Osteocyte (in vitro differentiated cells): ENCODE measurements around the gene C11orf97. TPM values are rescaled to one million over a fixed set of nuclear protein-coding genes. Genes with fewer than 3 reads are reported as not detected.
"Not testable (repeated sequence)": the region's sequence is repeated elsewhere in the genome, so short reads cannot be mapped to it uniquely, and the experiment has no call there.

ENCODE experiments used
- DNase-seq: peaks from one replicate; pipeline ENCODE4 v3.0.0; 2021; ENCODE audit warnings: mixed read lengths; ENCODE audit not compliant: unreplicated experiment; ENCODE audit errors: extremely low spot score
- H3K27ac Mint-ChIP-seq: one replicate; pipeline ENCODE4 v1.8.0; 2021; ENCODE audit warnings: mild to moderate bottlenecking, mixed read lengths; ENCODE audit not compliant: unreplicated experiment
- H3K27me3 Mint-ChIP-seq: one replicate; pipeline ENCODE4 v1.8.0; 2021; ENCODE audit warnings: mixed read lengths; ENCODE audit not compliant: unreplicated experiment
- H3K36me3 Mint-ChIP-seq: one replicate; pipeline ENCODE4 v1.8.0; 2021; ENCODE audit warnings: mixed read lengths; ENCODE audit not compliant: unreplicated experiment
- H3K4me1 Mint-ChIP-seq: one replicate; pipeline ENCODE4 v1.8.0; 2021; ENCODE audit warnings: mixed read lengths; ENCODE audit not compliant: unreplicated experiment
- H3K4me3 Mint-ChIP-seq: one replicate; pipeline ENCODE4 v1.8.0; 2021; ENCODE audit warnings: mild to moderate bottlenecking, moderate library complexity, mixed read lengths; ENCODE audit not compliant: unreplicated experiment
- H3K9me3 Mint-ChIP-seq: one replicate; pipeline ENCODE4 v1.8.0; 2021; ENCODE audit warnings: mixed read lengths; ENCODE audit not compliant: unreplicated experiment
- total RNA-seq: library from RNA; stranded (reverse); gene quantifications from 2 replicates; pipeline ENCODE4 v1.2.1, GENCODE V29; 2021
- TF ChIP-seq, protein P1 (sequence below): fragments of 200-600 bp; sonication (generic); IDR thresholded peaks from 2 replicates; pipeline ENCODE4 v1.5.0; 2021; ENCODE audit warnings: antibody characterized with exemption, mild to moderate bottlenecking, moderate library complexity

The C11orf97 gene
- total RNA-seq, 1 donor from 2014 or later: not detected

- TF ChIP-seq, protein P1, sequence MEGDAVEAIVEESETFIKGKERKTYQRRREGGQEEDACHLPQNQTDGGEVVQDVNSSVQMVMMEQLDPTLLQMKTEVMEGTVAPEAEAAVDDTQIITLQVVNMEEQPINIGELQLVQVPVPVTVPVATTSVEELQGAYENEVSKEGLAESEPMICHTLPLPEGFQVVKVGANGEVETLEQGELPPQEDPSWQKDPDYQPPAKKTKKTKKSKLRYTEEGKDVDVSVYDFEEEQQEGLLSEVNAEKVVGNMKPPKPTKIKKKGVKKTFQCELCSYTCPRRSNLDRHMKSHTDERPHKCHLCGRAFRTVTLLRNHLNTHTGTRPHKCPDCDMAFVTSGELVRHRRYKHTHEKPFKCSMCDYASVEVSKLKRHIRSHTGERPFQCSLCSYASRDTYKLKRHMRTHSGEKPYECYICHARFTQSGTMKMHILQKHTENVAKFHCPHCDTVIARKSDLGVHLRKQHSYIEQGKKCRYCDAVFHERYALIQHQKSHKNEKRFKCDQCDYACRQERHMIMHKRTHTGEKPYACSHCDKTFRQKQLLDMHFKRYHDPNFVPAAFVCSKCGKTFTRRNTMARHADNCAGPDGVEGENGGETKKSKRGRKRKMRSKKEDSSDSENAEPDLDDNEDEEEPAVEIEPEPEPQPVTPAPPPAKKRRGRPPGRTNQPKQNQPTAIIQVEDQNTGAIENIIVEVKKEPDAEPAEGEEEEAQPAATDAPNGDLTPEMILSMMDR: peak; percentile 73
- no peak overlapping the region for H3K4me3 Mint-ChIP-seq
Measured at GRCh38 chr11:94504689-94505293, 7.5 kb upstream of the C11orf97 start.

GRCh38 chr11:94506513-94506912, 5.7 kb upstream of the C11orf97 start:
- not testable (repeated sequence) for H3K4me3 Mint-ChIP-seq, H3K27ac Mint-ChIP-seq, H3K4me1 Mint-ChIP-seq, H3K9me3 Mint-ChIP-seq, DNase-seq, H3K36me3 Mint-ChIP-seq
- H3K27me3 Mint-ChIP-seq: peaks cover 31% of the 10 kb centered on the region

More at GRCh38 chr11:94504689-94505293, 7.5 kb upstream of the C11orf97 start:
- peaks cover 22% of the 10 kb centered on the region for H3K27me3 Mint-ChIP-seq
- peaks cover 2% of the 10 kb centered on the region for H3K36me3 Mint-ChIP-seq
- H3K27ac Mint-ChIP-seq: no peak overlapping the region
- H3K4me1 Mint-ChIP-seq: no peaks in the 10 kb centered on the region
- no peaks in the 10 kb centered on the region for H3K9me3 Mint-ChIP-seq
- DNase-seq: no peak

DNA sequence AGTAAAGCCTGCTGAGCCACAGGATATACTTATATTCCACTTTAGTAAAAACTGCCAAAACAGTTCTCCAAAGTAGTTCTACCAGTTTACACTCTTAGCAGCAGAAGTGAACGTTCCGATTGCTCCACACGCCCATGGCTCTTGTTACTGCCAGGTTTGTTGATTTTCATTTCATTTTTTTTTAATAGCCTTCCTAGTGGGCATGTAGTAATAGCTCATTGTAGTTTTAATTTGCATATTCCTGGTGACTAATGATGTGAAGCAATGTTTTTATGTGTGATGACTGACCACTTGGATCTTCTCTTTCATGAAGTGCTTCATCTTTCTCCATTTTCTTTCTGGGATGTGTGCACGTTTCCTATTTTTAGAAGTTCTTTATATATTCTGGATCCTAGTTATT, 4.8 kb upstream of the C11orf97 start:
- DNase-seq: no peak
- H3K27me3 Mint-ChIP-seq: peaks cover 31% of the 10 kb centered on the region
- peaks cover 6% of the 10 kb centered on the region for H3K4me1 Mint-ChIP-seq
- TF ChIP-seq, protein P1: no peak
- H3K9me3 Mint-ChIP-seq: no peaks in the 10 kb centered on the region
- H3K4me3 Mint-ChIP-seq: no peak overlapping the region
- no peak overlapping the region for H3K27ac Mint-ChIP-seq
- H3K36me3 Mint-ChIP-seq: no peaks in the 10 kb centered on the region

DNA sequence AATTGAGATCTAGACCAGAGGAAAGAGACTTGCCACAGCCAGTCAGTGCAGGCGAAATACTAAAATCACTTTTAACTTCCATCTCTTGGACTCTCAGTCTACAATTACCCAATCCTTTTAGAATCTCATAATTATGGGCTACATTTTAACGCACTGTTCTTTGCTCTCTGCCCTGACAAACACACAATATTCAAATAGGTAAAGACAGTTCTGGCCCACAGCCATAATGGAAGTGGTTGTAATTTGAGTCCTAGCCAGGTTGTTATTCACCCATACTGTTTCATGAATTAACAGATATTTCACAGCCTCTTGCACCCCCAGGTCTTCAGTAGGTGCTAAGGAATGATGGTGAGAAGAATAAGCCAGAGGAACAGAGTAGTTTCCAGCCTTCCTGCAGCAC, 830 bp downstream of the C11orf97 start:
- Mint-ChIP-seq H3K36me3 (no peaks in the 10 kb centered on the region), H3K27me3 (peaks cover 42% of the 10 kb centered on the region), H3K27ac (no peak overlapping the region), H3K9me3 (no peaks in the 10 kb centered on the region), H3K4me1 (peaks cover 10% of the 10 kb centered on the region), H3K4me3 (peak overlapping the region; percentile 18)
- TF ChIP-seq, protein P1: no peak
- DNase-seq: no peak

DNA sequence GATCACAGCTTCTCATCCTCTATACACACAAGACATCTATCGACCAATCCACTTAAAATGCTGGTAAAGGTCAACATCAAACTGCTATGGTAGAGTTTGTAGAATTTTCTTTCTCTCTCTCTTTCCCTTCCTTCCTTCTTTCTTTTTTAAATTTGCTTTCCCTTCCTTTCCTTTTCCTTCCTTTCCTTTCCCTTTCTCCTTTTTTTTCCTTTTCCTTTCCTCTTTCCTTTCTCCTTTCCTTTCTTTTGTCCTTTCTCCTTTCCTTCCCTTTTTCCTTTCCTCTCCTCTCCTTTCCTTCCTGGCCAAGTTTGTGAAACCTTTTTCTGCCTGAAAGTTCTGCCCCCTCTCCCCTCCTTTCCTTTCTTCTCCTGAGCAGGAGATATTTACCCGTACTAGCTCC, 3.1 kb downstream of the C11orf97 start:
- no peak overlapping the region for H3K27ac Mint-ChIP-seq
- peaks cover 31% of the 10 kb centered on the region for H3K27me3 Mint-ChIP-seq
- H3K9me3 Mint-ChIP-seq: no peaks in the 10 kb centered on the region
- no peaks in the 10 kb centered on the region for H3K36me3 Mint-ChIP-seq
- H3K4me3 Mint-ChIP-seq: no peak overlapping the region
- TF ChIP-seq, protein P1: no peak
- no peak for DNase-seq
- peaks cover 10% of the 10 kb centered on the region for H3K4me1 Mint-ChIP-seq
